OCI-LY7 (cell line): Measurements from ENCODE around the gene MAMSTR.

Experiments used
- EZH2phosphoT487 ChIP-seq: fragments of 200-600 bp; sonication (generic); IDR thresholded peaks from 2 replicates; pipeline ENCODE4 v1.6.1; 2018; ENCODE audit warnings: low read depth, borderline replicate concordance, mild to moderate bottlenecking, mixed run types, antibody characterized with exemption, low read length, moderate library complexity, mixed read lengths
- TF ChIP-seq, protein P1 (sequence below): fragments of 200-600 bp; sonication (generic); conservative IDR thresholded peaks from 2 replicates; pipeline ENCODE4 v1.5.1; 2014; ENCODE audit warnings: mild to moderate bottlenecking, antibody characterized with exemption, low read length, moderate library complexity, mixed read lengths

DNA sequence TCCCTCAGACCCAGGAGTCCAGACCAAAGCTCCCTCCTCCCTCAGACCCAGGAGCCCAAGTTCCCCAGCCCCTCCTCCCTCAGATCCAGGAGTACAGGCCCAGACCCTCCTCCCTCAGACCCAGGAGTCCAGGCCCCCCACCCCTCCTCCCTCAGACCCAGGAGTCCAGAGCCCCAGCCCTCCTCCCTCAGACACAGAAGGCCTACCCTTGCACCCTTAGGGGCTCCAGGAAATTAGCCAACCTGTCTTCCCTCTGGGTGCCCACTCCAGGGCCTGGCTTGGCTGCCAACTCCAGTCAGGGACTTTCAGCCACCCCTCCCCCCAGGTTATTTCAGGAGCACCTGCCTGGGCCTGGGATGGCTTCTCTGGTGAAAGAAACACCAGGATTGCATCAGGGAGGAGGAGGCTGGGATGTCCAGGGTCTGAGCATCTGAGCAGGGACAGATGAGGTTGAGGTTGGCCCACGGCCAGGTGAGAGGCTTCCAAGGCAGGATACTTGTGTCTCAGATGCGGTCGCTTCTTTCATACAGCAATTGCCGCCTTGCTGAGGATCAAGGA is 35.6 kb upstream of the MAMSTR start, which contains the start of gene FGF21:
- TF ChIP-seq, protein P1, sequence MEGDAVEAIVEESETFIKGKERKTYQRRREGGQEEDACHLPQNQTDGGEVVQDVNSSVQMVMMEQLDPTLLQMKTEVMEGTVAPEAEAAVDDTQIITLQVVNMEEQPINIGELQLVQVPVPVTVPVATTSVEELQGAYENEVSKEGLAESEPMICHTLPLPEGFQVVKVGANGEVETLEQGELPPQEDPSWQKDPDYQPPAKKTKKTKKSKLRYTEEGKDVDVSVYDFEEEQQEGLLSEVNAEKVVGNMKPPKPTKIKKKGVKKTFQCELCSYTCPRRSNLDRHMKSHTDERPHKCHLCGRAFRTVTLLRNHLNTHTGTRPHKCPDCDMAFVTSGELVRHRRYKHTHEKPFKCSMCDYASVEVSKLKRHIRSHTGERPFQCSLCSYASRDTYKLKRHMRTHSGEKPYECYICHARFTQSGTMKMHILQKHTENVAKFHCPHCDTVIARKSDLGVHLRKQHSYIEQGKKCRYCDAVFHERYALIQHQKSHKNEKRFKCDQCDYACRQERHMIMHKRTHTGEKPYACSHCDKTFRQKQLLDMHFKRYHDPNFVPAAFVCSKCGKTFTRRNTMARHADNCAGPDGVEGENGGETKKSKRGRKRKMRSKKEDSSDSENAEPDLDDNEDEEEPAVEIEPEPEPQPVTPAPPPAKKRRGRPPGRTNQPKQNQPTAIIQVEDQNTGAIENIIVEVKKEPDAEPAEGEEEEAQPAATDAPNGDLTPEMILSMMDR: no peak
- no peak for TF ChIP-seq EZH2phosphoT487
